GM18498 (cell line): ENCODE data around the gene SLC25A33.

Source experiments
- ATAC-seq: cut with Tn5 transposase; IDR thresholded peaks from one replicate; pipeline ENCODE4 v1.9.1; 2021; ENCODE audit warnings: mild to moderate bottlenecking, moderate library complexity; ENCODE audit not compliant: unreplicated experiment

The SLC25A33 gene

GRCh38 chr1:9586147-9586766, 47.0 kb downstream of the SLC25A33 start:
- ATAC-seq, result no peak

- ATAC-seq, result peak; percentile 78
These were observed 49.4 kb downstream of the SLC25A33 start, which contains the start of gene TMEM201 for GRCh38 chr1:9588551-9589143. TMEM201 (plus strand) TSS chr1:9588911; CDS start chr1:9588931, 20 bp downstream.

GRCh38 chr1:9589144-9589718, 50.0 kb downstream of the SLC25A33 start:
- peak; percentile 23 for ATAC-seq

- no peak for ATAC-seq
These were observed 50.5 kb downstream of the SLC25A33 start for GRCh38 chr1:9589719-9590157.

- ATAC-seq, result no peak
These were observed 50.9 kb downstream of the SLC25A33 start for GRCh38 chr1:9590201-9590600.

- no peak for ATAC-seq
These were observed 51.8 kb downstream of the SLC25A33 start for GRCh38 chr1:9590945-9591668.

GRCh38 chr1:9591669-9592509, 52.6 kb downstream of the SLC25A33 start:
- no peak for ATAC-seq

- no peak for ATAC-seq
These were observed 53.3 kb downstream of the SLC25A33 start for GRCh38 chr1:9592510-9593075.

- ATAC-seq, result no peak
These were observed 53.9 kb downstream of the SLC25A33 start for GRCh38 chr1:9593147-9593491.

- ATAC-seq, result no peak
These were observed 54.5 kb downstream of the SLC25A33 start for GRCh38 chr1:9593492-9594465.

- no peak for ATAC-seq
These were observed 55.3 kb downstream of the SLC25A33 start for GRCh38 chr1:9594471-9595155.

- ATAC-seq, result no peak
These were observed 56.1 kb downstream of the SLC25A33 start for GRCh38 chr1:9595156-9595967.

- ATAC-seq, result no peak
These were observed 56.7 kb downstream of the SLC25A33 start for GRCh38 chr1:9595968-9596340.

GRCh38 chr1:9596415-9597123, 57.3 kb downstream of the SLC25A33 start:
- ATAC-seq, result no peak

- ATAC-seq, result no peak
These were observed 58.4 kb downstream of the SLC25A33 start for GRCh38 chr1:9597361-9598315.

GRCh38 chr1:9598316-9598700, 59.0 kb downstream of the SLC25A33 start:
- ATAC-seq, result no peak
